Astrocyte (in vitro differentiated cells and primary cell): ENCODE measurements around the gene FILIP1L.

Experiments used
- CTCF ChIP-seq: IDR thresholded peaks from 2 replicates; pipeline ENCODE4 v1.5.1; 2011; ENCODE audit warnings: low read depth, mild to moderate bottlenecking, inconsistent platforms, low read length, moderate library complexity; ENCODE audit not compliant: insufficient read depth
- EZH2 ChIP-seq: IDR thresholded peaks from 2 replicates; pipeline ENCODE4 v1.6.1; 2012; ENCODE audit warnings: mild to moderate bottlenecking, low read length, inconsistent platforms; ENCODE audit not compliant: insufficient read depth

GRCh38 chr3:99981138-99981537 lies 133.2 kb downstream of the FILIP1L start:
- TF ChIP-seq EZH2 = no peak
- TF ChIP-seq CTCF = no peak
